Posterior cingulate gyrus (tissue), 11 donors: Measurements from ENCODE around the gene SCAMP1.
"Not testable (repeated sequence)": the region's sequence is repeated elsewhere in the genome, so short reads cannot be mapped to it uniquely, and the experiment has no call there.

Experiments used
- DNase-seq, 10 donors: peaks; one replicate each; pipeline versions ENCODE4 v3.0.0 to v3.0.0-alpha.2; 2020 to 2021; ENCODE audit warnings: mixed read lengths in 3 of 10
- intact Hi-C: fragments of 100-400 bp; cut with DNase I; formaldehyde crosslinking; loops from one replicate; pipeline ENCODE4 v1.15.1; 2023

SCAMP1 gene

DNA sequence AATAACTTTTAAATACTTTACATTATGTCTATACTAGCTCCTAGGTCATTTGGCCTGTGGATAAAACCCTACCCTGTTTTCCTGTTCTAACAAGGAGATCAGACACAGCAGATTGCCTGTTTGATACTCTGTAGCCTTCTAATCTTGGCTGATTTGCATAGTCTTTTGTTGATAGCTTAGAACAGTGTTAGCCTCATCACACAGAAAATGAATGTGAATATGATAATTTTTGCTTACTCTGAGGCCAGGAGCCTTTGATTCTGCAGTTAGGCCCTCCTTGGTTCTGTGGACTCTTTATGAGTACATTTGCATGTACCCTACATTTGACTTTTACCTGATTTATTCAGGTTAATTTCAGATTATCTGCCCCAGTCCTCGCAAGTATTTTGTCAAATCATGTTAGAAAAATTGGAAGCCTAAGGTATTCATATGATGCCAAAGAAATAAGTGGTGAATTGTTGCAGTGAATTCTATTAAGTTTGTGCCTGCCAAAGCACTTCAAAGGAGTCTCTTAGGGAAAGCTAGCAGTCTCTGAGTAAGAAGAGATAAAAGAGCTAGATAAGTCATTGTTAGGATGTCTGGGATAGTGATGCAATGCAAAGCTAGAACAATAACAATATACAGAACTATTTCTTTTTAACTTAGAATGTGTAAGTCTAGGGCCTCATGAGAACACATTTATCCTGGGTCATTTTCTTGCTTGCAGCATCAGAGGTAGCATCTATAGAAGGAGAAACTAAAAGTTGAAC lies 56.4 kb downstream of the SCAMP1 start:
- DNase-seq, result no peak
- intact Hi-C loops, result no loop called here

GRCh38 chr5:78419396-78419795 lies 59.0 kb downstream of the SCAMP1 start:
- intact Hi-C loops, result no loop called here
- DNase-seq, result no peak

- DNase-seq, result no peak
- intact Hi-C loops, result no loop called here
Observed at GRCh38 chr5:78420548-78420947, 60.1 kb downstream of the SCAMP1 start.

DNA sequence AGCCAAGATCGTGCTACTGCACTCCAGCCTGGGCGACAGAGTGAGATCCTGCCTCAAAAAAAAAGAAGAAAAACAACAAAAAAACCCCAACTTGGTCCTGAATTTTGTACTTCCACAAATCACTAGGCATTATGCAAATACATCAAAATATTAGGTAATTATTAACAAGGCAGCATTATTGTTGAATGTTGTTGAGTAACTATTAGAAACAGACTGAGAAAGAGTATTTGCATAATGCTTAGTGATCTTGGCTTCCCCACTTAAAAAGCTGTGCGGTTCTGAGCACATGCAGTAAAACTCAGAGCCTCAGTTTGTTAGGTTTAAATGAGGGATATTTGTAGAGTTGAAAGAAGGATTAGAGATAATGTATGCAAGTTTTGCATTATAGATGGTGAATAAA lies 64.2 kb downstream of the SCAMP1 start:
- DNase-seq, result no peak
- intact Hi-C loops, result no loop called here

GRCh38 chr5:78429332-78429980 lies 69.0 kb downstream of the SCAMP1 start:
- no peak for DNase-seq
- intact Hi-C loops, result no loop called here

DNA sequence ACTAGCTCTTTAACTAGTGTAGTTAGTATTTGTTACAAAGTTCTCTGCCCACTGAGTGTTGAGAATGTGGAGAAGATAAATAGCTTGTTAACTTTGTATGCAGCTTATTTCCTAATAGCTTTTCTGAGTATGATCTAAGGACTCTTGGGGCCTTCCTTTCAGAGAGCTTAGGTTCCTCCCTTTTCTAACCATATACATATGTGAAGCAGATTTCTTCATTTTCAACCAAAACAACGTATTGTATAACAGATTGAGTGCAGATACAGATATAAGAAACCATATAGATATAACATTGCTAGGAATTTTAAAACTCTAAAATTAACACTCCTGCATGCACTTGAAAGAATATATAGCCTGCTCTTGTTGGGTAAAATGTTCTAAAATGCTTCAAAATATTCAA lies 70.4 kb downstream of the SCAMP1 start:
- intact Hi-C loops, result no loop called here
- DNase-seq, result no peak

DNA sequence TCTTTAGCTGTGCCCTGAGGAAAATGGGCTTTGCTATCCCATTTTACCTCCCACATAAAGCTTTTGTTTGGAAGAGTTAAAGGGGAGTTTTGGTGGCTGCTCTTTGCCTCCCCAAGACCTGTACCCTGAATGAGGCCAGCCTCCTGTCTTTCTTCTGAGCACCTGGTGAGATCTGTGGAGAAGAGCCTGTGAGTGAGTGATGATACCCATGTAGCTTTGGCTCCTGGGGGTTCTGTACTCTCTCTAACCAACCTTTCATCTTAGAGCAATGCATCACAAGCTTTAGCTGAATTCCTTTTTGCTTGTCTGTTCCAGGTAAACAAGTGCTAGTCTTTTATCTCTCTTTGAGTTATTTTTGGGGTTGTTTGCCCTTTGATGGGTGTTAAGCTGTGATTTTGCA lies 73.6 kb downstream of the SCAMP1 start:
- intact Hi-C loops, result no loop called here
- no peak for DNase-seq

- intact Hi-C loops, result no loop called here
- no peak for DNase-seq
Observed at GRCh38 chr5:78447775-78448424, 87.5 kb downstream of the SCAMP1 start.

GRCh38 chr5:78449103-78449502 lies 88.7 kb downstream of the SCAMP1 start:
- no peak for DNase-seq
- intact Hi-C loops, result no loop called here

- DNase-seq, intact Hi-C loops: not testable (repeated sequence)
Observed at GRCh38 chr5:78457507-78457906, 97.1 kb downstream of the SCAMP1 start.

DNA sequence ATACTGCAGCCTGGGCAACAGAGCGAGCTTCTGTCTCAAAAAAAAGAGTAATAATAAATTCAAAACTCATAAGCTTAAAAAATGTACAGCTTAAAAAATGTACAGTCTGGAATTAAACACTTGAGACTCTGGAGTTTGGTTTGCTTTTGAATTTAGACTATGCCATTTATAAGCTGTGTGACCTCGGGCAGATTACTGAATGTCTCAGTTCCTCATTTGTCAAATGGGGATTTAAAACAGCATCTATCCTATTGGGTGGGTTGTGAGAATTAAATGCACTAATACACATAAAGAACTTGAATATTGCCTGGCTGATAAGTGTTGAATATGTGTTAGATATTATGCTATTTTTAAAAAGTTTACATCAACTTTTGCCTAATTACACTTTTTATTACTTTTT lies 98.4 kb downstream of the SCAMP1 start:
- intact Hi-C loops, result no loop called here
- DNase-seq, result no peak

- intact Hi-C loops, result loop anchor here (10.0 kb wide), 2 partner anchors 68 to 498 kb away; no protein-coding TSS in a partner anchor
Observed at GRCh38 chr5:78467140-78467539, 106.7 kb downstream of the SCAMP1 start.

GRCh38 chr5:78467752-78468357 lies 107.4 kb downstream of the SCAMP1 start:
- intact Hi-C loops, result loop anchor here (10.0 kb wide), 2 partner anchors 67 to 497 kb away; no protein-coding TSS in a partner anchor
- no peak for DNase-seq

More at GRCh38 chr5:78467140-78467539, 106.7 kb downstream of the SCAMP1 start:
- DNase-seq, result no peak

DNA sequence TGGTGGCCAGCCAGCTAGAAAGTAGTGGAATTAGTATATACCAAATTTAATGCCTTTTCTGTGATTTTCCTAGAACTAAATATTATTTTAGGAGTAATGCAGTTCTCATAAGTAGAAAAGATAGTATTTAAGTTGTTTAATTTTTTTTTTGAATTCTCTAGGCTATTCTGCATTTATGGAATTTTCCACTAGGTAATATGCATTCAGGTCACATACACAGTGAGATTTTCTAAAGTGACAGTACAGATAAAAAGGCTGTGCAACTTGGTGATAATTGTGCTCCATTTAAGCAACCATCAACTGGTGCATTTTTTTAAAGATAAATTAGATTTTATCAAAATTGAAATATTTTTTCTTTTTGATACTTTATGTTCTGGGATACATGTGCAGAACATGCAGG lies 111.5 kb downstream of the SCAMP1 start:
- no peak for DNase-seq
- intact Hi-C loops, result no loop called here

DNA sequence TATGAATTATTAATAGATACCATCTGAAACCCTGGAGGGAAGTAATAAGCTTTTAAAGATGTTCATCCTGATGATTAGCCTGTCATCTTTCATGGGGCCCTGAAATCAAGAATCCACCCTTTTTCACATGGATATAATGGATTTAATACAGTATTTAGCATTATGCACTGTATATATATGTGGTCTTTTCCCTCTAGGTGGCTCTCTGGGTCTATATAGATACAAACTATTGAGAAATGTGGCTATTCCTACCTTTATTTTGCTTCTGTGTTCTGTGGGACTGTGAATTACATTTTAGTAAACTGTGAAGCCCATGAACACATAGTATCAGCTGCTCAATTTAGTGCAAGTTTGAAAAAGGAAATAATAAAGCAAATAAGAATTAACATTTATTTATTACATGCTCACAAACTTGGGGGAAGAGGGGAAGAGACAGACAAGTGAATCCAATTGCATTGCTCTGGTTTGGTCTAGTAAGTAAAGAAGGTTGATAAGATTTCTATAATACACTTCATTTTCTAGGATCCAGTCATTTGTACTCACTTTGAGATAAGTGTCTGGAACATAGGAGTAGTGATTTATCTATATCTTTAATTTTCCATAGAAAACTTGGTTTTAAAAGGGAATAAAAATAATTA lies 112.2 kb downstream of the SCAMP1 start:
- intact Hi-C loops, result no loop called here
- no peak for DNase-seq

DNA sequence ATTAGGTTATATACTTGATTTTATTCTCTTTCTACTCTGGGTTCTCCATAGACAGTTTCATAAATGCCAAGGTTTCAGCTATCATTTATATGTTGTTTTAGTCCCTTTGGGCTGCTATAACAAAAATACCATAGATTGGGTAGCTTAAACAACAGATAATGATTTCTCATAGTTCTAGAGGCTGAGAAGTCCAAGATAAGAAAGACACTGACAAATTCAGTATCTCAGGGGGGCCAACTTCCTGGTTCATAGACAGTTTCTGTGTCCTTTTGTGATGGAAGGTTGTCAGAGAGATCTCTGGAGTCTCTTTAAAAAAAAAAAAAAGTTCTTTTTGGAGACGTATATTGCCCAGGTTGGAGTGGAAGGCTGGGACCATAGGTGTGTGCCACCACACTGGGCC lies 113.3 kb downstream of the SCAMP1 start:
- intact Hi-C loops, result no loop called here
- DNase-seq, result no peak

- intact Hi-C loops, result no loop called here
- no peak for DNase-seq
Observed at GRCh38 chr5:78475370-78475769, 115.0 kb downstream of the SCAMP1 start.

DNA sequence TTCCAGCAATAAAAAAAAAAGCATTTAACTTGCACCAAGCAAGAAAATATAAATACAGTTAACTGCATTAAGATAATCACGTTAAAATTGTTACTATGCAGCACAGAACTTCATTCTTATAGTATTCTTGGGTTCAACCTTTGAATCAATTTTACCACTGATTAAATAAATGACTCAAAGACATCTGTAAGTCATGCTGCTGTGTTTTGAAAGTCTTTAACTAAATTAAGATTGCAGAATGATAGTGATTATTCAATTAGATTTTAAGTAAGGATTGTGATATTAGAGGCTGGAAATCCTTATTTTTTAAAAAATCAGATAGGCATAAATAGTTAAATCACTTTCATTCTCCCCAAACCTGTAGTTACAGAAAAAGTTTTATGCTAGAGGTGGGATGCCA lies 116.4 kb downstream of the SCAMP1 start:
- intact Hi-C loops, result no loop called here
- no peak for DNase-seq

- intact Hi-C loops, result no loop called here
- no peak for DNase-seq
Observed at GRCh38 chr5:78482948-78483347, 122.5 kb downstream of the SCAMP1 start.

- no peak for DNase-seq
- intact Hi-C loops, result no loop called here
Observed at GRCh38 chr5:78483809-78484521, 123.5 kb downstream of the SCAMP1 start.
